CD14-positive monocyte (primary cell): ENCODE results near the gene FBXL2. TPM values are rescaled to one million over a fixed set of nuclear protein-coding genes. Genes with fewer than 3 reads are reported as not detected.
A peak's percentile ranks its signal among the peaks of the same experiment; 100 is the strongest.

Experiments
- DNase-seq, 3 donors: peaks; one replicate each; pipeline ENCODE4 v3.0.0-alpha.2; 2011 to 2022
- H2AFZ ChIP-seq: 2 replicates; pipeline ENCODE4 v1.6.0; 2012; ENCODE audit warnings: mild to moderate bottlenecking, low read depth, low read length, inconsistent platforms; ENCODE audit not compliant: insufficient read depth, poor library complexity, severe bottlenecking
- H3K27ac ChIP-seq, 2 donors: 1 replicate in 1 of 2; 2 replicates in 1 of 2; pipeline ENCODE4 v1.5.1; 2012 to 2013; ENCODE audit warnings: low read length in 2 of 2, control low read depth in 1 of 2, inconsistent platforms in 1 of 2, low read depth in 1 of 2, mild to moderate bottlenecking in 1 of 2
- H3K27me3 ChIP-seq, 2 donors: one replicate each; pipeline versions ENCODE4 v1.6.0 to v1.6.1; 2011 to 2013; ENCODE audit warnings: low read length in 2 of 2; ENCODE audit not compliant: control insufficient read depth in 2 of 2, insufficient read depth in 2 of 2
- H3K36me3 ChIP-seq, 2 donors: replicated peaks in 1 of 2; 1 replicate in 1 of 2; 2 replicates in 1 of 2; pipeline versions ENCODE4 v1.5.1 to v1.6.1; 2012 to 2013; ENCODE audit warnings: low read length in 2 of 2, control low read depth in 1 of 2, inconsistent platforms in 1 of 2, mild to moderate bottlenecking in 1 of 2; ENCODE audit not compliant: insufficient read depth in 2 of 2, control insufficient read depth in 1 of 2
- H3K4me1 ChIP-seq, 2 donors: 1 replicate in 1 of 2; 2 replicates in 1 of 2; pipeline versions ENCODE4 v1.5.1 to v1.6.1; 2012 to 2013; ENCODE audit warnings: low read length in 2 of 2, control low read depth in 1 of 2, inconsistent platforms in 1 of 2, mild to moderate bottlenecking in 1 of 2, moderate library complexity in 1 of 2; ENCODE audit not compliant: insufficient read depth in 2 of 2, control insufficient read depth in 1 of 2
- H3K4me2 ChIP-seq: replicated peaks from 2 replicates; pipeline ENCODE3; 2012; ENCODE audit warnings: low read length, moderate library complexity, mild to moderate bottlenecking; ENCODE audit not compliant: poor library complexity, severe bottlenecking; ENCODE audit errors: extremely low read depth
- H3K4me3 ChIP-seq, 3 experiments: fragments of 200-600 bp in 1 of 3; sonication (generic) in 1 of 3; replicated peaks in 1 of 3; 1 replicate in 2 of 3; 2 replicates in 1 of 3; pipeline ENCODE4 v1.5.1; 2011 to 2013; ENCODE audit warnings: low read length in 3 of 3, mild to moderate bottlenecking in 3 of 3, control low read depth in 2 of 3, low read depth in 2 of 3, inconsistent platforms in 1 of 3, moderate library complexity in 1 of 3
- H3K79me2 ChIP-seq: 2 replicates; pipeline ENCODE4 v1.6.0; 2012; ENCODE audit warnings: mild to moderate bottlenecking, control low read depth, inconsistent platforms, low read length, moderate library complexity; ENCODE audit not compliant: insufficient read depth
- H3K9ac ChIP-seq: 2 replicates; pipeline ENCODE4 v1.6.0; 2017; ENCODE audit warnings: low read length, mild to moderate bottlenecking; ENCODE audit not compliant: insufficient read depth, poor library complexity, severe bottlenecking
- H3K9me3 ChIP-seq, 2 donors: replicated peaks in 1 of 2; 1 replicate in 1 of 2; 2 replicates in 1 of 2; pipeline versions ENCODE4 v1.5.1 to v1.6.1; 2012 to 2013; ENCODE audit warnings: low read length in 2 of 2, control low read depth in 1 of 2; ENCODE audit not compliant: control insufficient read depth in 1 of 2, insufficient read depth in 1 of 2
- H4K20me1 ChIP-seq: 2 replicates; pipeline ENCODE4 v1.6.0; 2012; ENCODE audit warnings: mild to moderate bottlenecking, low read length, control low read depth, moderate library complexity; ENCODE audit not compliant: insufficient read depth
- H3K27ac Mint-ChIP-seq, 7 donors: one replicate each; pipeline ENCODE4 v1.8.0; 2020; ENCODE audit warnings: mild to moderate bottlenecking in 7 of 7, mixed read lengths in 7 of 7, moderate library complexity in 6 of 7, inconsistent platforms in 2 of 7
- H3K27me3 Mint-ChIP-seq, 3 donors: one replicate each; pipeline ENCODE4 v1.8.0; 2021 to 2022; ENCODE audit warnings: low read depth in 3 of 3, mild to moderate bottlenecking in 3 of 3, mixed read lengths in 3 of 3, moderate library complexity in 3 of 3, inconsistent platforms in 1 of 3
- H3K36me3 Mint-ChIP-seq, 2 donors: one replicate each; pipeline ENCODE4 v1.8.0; 2020; ENCODE audit warnings: mixed read lengths in 2 of 2, inconsistent platforms in 1 of 2, mild to moderate bottlenecking in 1 of 2
- H3K4me1 Mint-ChIP-seq: one replicate; pipeline ENCODE4 v1.8.0; 2020; ENCODE audit warnings: mild to moderate bottlenecking, mixed read lengths
- H3K4me3 Mint-ChIP-seq, 2 donors: one replicate each; pipeline ENCODE4 v1.8.0; 2020; ENCODE audit warnings: mild to moderate bottlenecking in 2 of 2, mixed read lengths in 2 of 2, moderate library complexity in 1 of 2
- H3K9me3 Mint-ChIP-seq, 7 donors: one replicate each; pipeline ENCODE4 v1.8.0; 2020 to 2022; ENCODE audit warnings: mixed read lengths in 7 of 7, mild to moderate bottlenecking in 6 of 7, moderate library complexity in 6 of 7, inconsistent platforms in 2 of 7
- WGBS: methylation state at CpG from one replicate; pipeline ENCODE4 v1.1.5; 2013; ENCODE audit warnings: missing lambda C conversion rate; ENCODE audit not compliant: insufficient coverage; 5-methylcytosine and 5-hydroxymethylcytosine counted together
- intact Hi-C, 2 donors: fragments of 100-400 bp; cut with micrococcal nuclease; formaldehyde crosslinking; loops; one replicate each; pipeline versions ENCODE4 v1.15.0 to v1.15.1; 2023
- polyA plus RNA-seq, 3 donors: library from polyadenylated mRNA; depleted of rRNA in 1 of 3; unstranded in 2 of 3; stranded (reverse) in 1 of 3; fragments of 300-500 nt in 2 of 3; fragments of >200 nt in 1 of 3; fragmentation: Illumina TruSeq in 2 of 3; gene quantifications; 1 replicate in 2 of 3; 2 replicates in 1 of 3; pipeline ENCODE4 v1.2.3, GENCODE V29; 2012 to 2021
- TF ChIP-seq, protein P1 (sequence below): fragments of 200-600 bp; IDR thresholded peaks from one replicate; pipeline ENCODE4 v1.8.0; 2022; ENCODE audit warnings: antibody characterized with exemption, mild to moderate bottlenecking

FBXL2 gene
- polyA plus RNA-seq, 3 donors: not detected

DNA sequence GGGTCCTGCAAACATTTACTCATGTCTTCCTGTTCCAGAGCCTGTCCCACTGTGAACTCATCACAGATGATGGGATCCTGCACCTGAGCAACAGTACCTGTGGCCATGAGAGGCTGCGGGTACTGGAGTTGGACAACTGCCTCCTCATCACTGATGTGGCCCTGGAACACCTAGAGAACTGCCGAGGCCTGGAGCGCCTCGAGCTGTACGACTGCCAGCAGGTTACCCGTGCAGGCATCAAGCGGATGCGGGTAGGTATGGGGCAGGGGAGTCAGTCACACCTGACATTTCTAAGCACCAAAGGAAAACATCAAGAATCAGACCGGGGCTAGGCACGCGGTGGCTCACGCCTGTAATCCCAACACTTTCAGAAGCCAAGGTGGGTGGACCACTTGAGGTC lies 106.7 kb downstream of the FBXL2 start:
- Histone ChIP-seq H3K36me3 (peaks cover 19 to 39% of the 10 kb centered on the region in 2 donors), H4K20me1 (peaks cover 5% of the 10 kb centered on the region), H2AFZ (no peak overlapping the region), H3K4me2 (no peak overlapping the region), H3K4me1 (peaks cover 2 to 8% of the 10 kb centered on the region in 2 donors), H3K27ac (no peak overlapping the region), H3K27me3 (no peaks in the 10 kb centered on the region), H3K9ac (no peak overlapping the region), H3K79me2 (no peaks in the 10 kb centered on the region), H3K4me3 (no peak overlapping the region), H3K9me3 (no peaks in the 10 kb centered on the region)
- peaks cover 0 to 3% (median 0%) of the 10 kb centered on the region in 7 donors for H3K9me3 Mint-ChIP-seq
- H3K4me3 Mint-ChIP-seq: no peak overlapping the region
- TF ChIP-seq, protein P1, sequence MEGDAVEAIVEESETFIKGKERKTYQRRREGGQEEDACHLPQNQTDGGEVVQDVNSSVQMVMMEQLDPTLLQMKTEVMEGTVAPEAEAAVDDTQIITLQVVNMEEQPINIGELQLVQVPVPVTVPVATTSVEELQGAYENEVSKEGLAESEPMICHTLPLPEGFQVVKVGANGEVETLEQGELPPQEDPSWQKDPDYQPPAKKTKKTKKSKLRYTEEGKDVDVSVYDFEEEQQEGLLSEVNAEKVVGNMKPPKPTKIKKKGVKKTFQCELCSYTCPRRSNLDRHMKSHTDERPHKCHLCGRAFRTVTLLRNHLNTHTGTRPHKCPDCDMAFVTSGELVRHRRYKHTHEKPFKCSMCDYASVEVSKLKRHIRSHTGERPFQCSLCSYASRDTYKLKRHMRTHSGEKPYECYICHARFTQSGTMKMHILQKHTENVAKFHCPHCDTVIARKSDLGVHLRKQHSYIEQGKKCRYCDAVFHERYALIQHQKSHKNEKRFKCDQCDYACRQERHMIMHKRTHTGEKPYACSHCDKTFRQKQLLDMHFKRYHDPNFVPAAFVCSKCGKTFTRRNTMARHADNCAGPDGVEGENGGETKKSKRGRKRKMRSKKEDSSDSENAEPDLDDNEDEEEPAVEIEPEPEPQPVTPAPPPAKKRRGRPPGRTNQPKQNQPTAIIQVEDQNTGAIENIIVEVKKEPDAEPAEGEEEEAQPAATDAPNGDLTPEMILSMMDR: no peak
- peak overlapping the region in 3 of 7 donors; percentile 41 to 67 (median 50) for H3K27ac Mint-ChIP-seq
- peaks cover 17% of the 10 kb centered on the region for H3K4me1 Mint-ChIP-seq
- intact Hi-C loops: no loop called here
- H3K27me3 Mint-ChIP-seq: peaks cover 0 to 2% (median 0%) of the 10 kb centered on the region in 3 donors
- peaks cover 24 to 38% of the 10 kb centered on the region in 2 donors for H3K36me3 Mint-ChIP-seq
- no peak for DNase-seq
- 100% methylated on average over 2 of the region's 12 CpGs for WGBS

DNA sequence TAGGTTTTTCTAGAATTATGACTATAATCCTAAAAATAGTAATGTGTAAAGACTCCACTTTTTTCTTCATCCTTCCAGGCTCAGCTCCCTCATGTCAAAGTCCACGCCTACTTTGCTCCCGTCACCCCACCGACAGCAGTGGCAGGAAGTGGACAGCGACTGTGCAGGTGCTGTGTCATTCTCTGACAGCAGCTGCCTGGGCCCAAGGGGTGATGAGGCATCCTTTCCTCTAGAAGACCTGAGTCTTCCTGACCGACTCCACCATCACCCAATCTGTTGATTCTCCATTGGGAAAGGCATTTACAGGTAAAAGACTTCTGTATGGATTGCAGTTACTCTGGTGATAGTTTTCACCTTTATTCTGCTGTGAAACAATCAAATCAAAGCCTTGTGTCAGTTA lies 108.2 kb downstream of the FBXL2 start:
- Histone ChIP-seq H3K4me3 (no peak overlapping the region), H2AFZ (no peak overlapping the region), H4K20me1 (peaks cover 5% of the 10 kb centered on the region), H3K27me3 (no peaks in the 10 kb centered on the region), H3K4me1 (peaks cover 2 to 8% of the 10 kb centered on the region in 2 donors), H3K27ac (peak overlapping the region in 1 of 2 donors; percentile 20), H3K9me3 (no peaks in the 10 kb centered on the region), H3K9ac (no peak overlapping the region), H3K79me2 (no peaks in the 10 kb centered on the region), H3K36me3 (peaks cover 32 to 53% of the 10 kb centered on the region in 2 donors), H3K4me2 (no peak overlapping the region)
- Mint-ChIP-seq H3K36me3 (peaks cover 35 to 52% of the 10 kb centered on the region in 2 donors), H3K27ac (peak overlapping the region in 3 of 7 donors; percentile 6 to 60 (median 57)), H3K4me1 (peaks cover 17% of the 10 kb centered on the region), H3K4me3 (no peak overlapping the region), H3K27me3 (peaks cover 0 to 2% (median 0%) of the 10 kb centered on the region in 3 donors), H3K9me3 (peaks cover 0 to 3% (median 0%) of the 10 kb centered on the region in 7 donors)
- peak; percentile 14 to 46 (median 22) for DNase-seq
- intact Hi-C loops: no loop called here
- TF ChIP-seq, protein P1: no peak
- no CpG with 5 or more reads among the region's 5 CpGs for WGBS
